HG03378 (cell line): ENCODE results near the gene DNAJC21.
A peak's percentile ranks its signal among the peaks of the same experiment; 100 is the strongest.
"Not testable (repeated sequence)": the region's sequence is repeated elsewhere in the genome, so short reads cannot be mapped to it uniquely, and the experiment has no call there.

Experiments
- ATAC-seq: cut with Tn5 transposase; IDR thresholded peaks from one replicate; pipeline ENCODE4 v1.9.1; 2021; ENCODE audit warnings: mild to moderate bottlenecking, moderate library complexity; ENCODE audit not compliant: unreplicated experiment

Gene DNAJC21

GRCh38 chr5:34919077-34919476 is 10.3 kb upstream of the DNAJC21 start:
- no peak for ATAC-seq

GRCh38 chr5:34923256-34923655 is 6.1 kb upstream of the DNAJC21 start:
- ATAC-seq = not testable (repeated sequence)

GRCh38 chr5:34923694-34924461 is 5.5 kb upstream of the DNAJC21 start:
- peak; percentile 80 for ATAC-seq

GRCh38 chr5:34924462-34924765 is 4.9 kb upstream of the DNAJC21 start:
- ATAC-seq = no peak

- ATAC-seq = no peak
Observed at GRCh38 chr5:34926318-34926888, 3.0 kb upstream of the DNAJC21 start.

GRCh38 chr5:34927785-34928184 is 1.6 kb upstream of the DNAJC21 start:
- ATAC-seq = no peak

- ATAC-seq = no peak
Observed at GRCh38 chr5:34928267-34928666, 1.1 kb upstream of the DNAJC21 start.

GRCh38 chr5:34929720-34930461 is 532 bp downstream of the DNAJC21 start:
- peak; percentile 72 for ATAC-seq

- ATAC-seq = no peak
Observed at GRCh38 chr5:34930462-34930844, 1.1 kb downstream of the DNAJC21 start.

GRCh38 chr5:34930870-34931269 is 1.5 kb downstream of the DNAJC21 start:
- no peak for ATAC-seq

GRCh38 chr5:34932947-34933346 is 3.6 kb downstream of the DNAJC21 start:
- no peak for ATAC-seq

GRCh38 chr5:34941936-34942335 is 12.6 kb downstream of the DNAJC21 start:
- no peak for ATAC-seq

GRCh38 chr5:34944044-34944443 is 14.7 kb downstream of the DNAJC21 start:
- ATAC-seq = no peak

- ATAC-seq = no peak
Observed at GRCh38 chr5:34944460-34945047, 15.2 kb downstream of the DNAJC21 start.

- ATAC-seq = no peak
Observed at GRCh38 chr5:34957321-34957720, 28.0 kb downstream of the DNAJC21 start.

- ATAC-seq = peak; percentile 39
Observed at GRCh38 chr5:34957857-34958690, 28.7 kb downstream of the DNAJC21 start.

GRCh38 chr5:34959323-34959722 is 30.0 kb downstream of the DNAJC21 start:
- peak; percentile 97 for ATAC-seq

GRCh38 chr5:34967540-34967939 is 38.2 kb downstream of the DNAJC21 start:
- no peak for ATAC-seq

- no peak for ATAC-seq
Observed at GRCh38 chr5:34968258-34968657, 38.9 kb downstream of the DNAJC21 start.

GRCh38 chr5:34970552-34970951 is 41.2 kb downstream of the DNAJC21 start:
- ATAC-seq = no peak

- ATAC-seq = not testable (repeated sequence)
Observed at GRCh38 chr5:34971655-34972054, 42.3 kb downstream of the DNAJC21 start.
